Ectodermal cell (in vitro differentiated cells): ENCODE results near the gene PSMD14.

Experiments used
- H3K27ac ChIP-seq: 2 replicates; pipeline ENCODE4 v1.7.0; 2013; ENCODE audit warnings: mild to moderate bottlenecking, low read depth, low read length; ENCODE audit not compliant: insufficient read depth, poor library complexity, severe bottlenecking
- H3K27me3 ChIP-seq: 2 replicates; pipeline ENCODE4 v1.7.0; 2013; ENCODE audit warnings: mild to moderate bottlenecking, low read length; ENCODE audit not compliant: insufficient read depth, control insufficient read depth, poor library complexity, severe bottlenecking
- H3K36me3 ChIP-seq: one replicate; pipeline ENCODE4 v1.7.0; 2013; ENCODE audit warnings: low read length; ENCODE audit not compliant: control insufficient read depth, insufficient read depth
- H3K4me1 ChIP-seq: one replicate; pipeline ENCODE4 v1.7.0; 2013; ENCODE audit warnings: low read length; ENCODE audit not compliant: control insufficient read depth, insufficient read depth
- H3K4me3 ChIP-seq: 2 replicates; pipeline ENCODE4 v1.7.0; 2013; ENCODE audit warnings: low read depth, low read length, control low read depth; ENCODE audit not compliant: insufficient read depth
- H3K9me3 ChIP-seq: 2 replicates; pipeline ENCODE4 v1.7.0; 2013; ENCODE audit warnings: mild to moderate bottlenecking, low read length, moderate library complexity; ENCODE audit not compliant: control insufficient read depth
- WGBS, 2 experiments: methylation state at CpG; one replicate each; pipeline ENCODE4 v1.1.7; 2013; ENCODE audit warnings: missing lambda C conversion rate in 2 of 2; 5-methylcytosine and 5-hydroxymethylcytosine counted together

PSMD14 gene

GRCh38 chr2:161283926-161284325 lies 24.3 kb upstream of the PSMD14 start:
- no peaks in the 10 kb centered on the region for H3K36me3 ChIP-seq
- H3K9me3 ChIP-seq = no peaks in the 10 kb centered on the region
- WGBS, 2 experiments = 73 to 88% methylated on average over 1 of the region's 1 CpG
- no peaks in the 10 kb centered on the region for H3K4me1 ChIP-seq
- no peak overlapping the region for H3K27ac ChIP-seq
- no peaks in the 10 kb centered on the region for H3K27me3 ChIP-seq
- no peak overlapping the region for H3K4me3 ChIP-seq

- WGBS, 2 experiments = no CpG with 5 or more reads among the region's 1 CpG
- H3K27me3 ChIP-seq = no peaks in the 10 kb centered on the region
- peaks cover 7% of the 10 kb centered on the region for H3K4me1 ChIP-seq
These were observed 4.6 kb upstream of the PSMD14 start for GRCh38 chr2:161303535-161304050.

GRCh38 chr2:161306919-161307318 lies 1.3 kb upstream of the PSMD14 start:
- WGBS, 2 experiments = 73 to 91% methylated on average over 3 to 5 of the region's 6 CpGs
- H3K27ac ChIP-seq = no peak overlapping the region
- no peak overlapping the region for H3K4me3 ChIP-seq
- peaks cover 7% of the 10 kb centered on the region for H3K4me1 ChIP-seq
- H3K36me3 ChIP-seq = no peaks in the 10 kb centered on the region
- no peaks in the 10 kb centered on the region for H3K27me3 ChIP-seq
- no peaks in the 10 kb centered on the region for H3K9me3 ChIP-seq

More at GRCh38 chr2:161303535-161304050, 4.6 kb upstream of the PSMD14 start:
- no peak overlapping the region for H3K27ac ChIP-seq
- no peaks in the 10 kb centered on the region for H3K36me3 ChIP-seq
- no peak overlapping the region for H3K4me3 ChIP-seq
- H3K9me3 ChIP-seq = no peaks in the 10 kb centered on the region

- Histone ChIP-seq H3K36me3 (no peaks in the 10 kb centered on the region), H3K4me1 (peaks cover 7% of the 10 kb centered on the region), H3K4me3 (peak overlapping the region; percentile 61), H3K27me3 (no peaks in the 10 kb centered on the region), H3K27ac (peak overlapping the region; percentile 4), H3K9me3 (no peaks in the 10 kb centered on the region)
- WGBS, 2 experiments = 51 to 52% methylated on average over 6 of the region's 6 CpGs
These were observed 549 bp upstream of the PSMD14 start for GRCh38 chr2:161307676-161308075.

GRCh38 chr2:161312996-161313395 lies 4.8 kb downstream of the PSMD14 start:
- WGBS, 2 experiments = 88 to 100% methylated on average over 2 to 3 of the region's 3 CpGs
- no peak overlapping the region for H3K27ac ChIP-seq
- no peaks in the 10 kb centered on the region for H3K36me3 ChIP-seq
- H3K27me3 ChIP-seq = no peaks in the 10 kb centered on the region
- H3K4me3 ChIP-seq = no peak overlapping the region
- H3K9me3 ChIP-seq = no peaks in the 10 kb centered on the region
- H3K4me1 ChIP-seq = no peaks in the 10 kb centered on the region

GRCh38 chr2:161315380-161315779 lies 7.2 kb downstream of the PSMD14 start:
- no peak overlapping the region for H3K4me3 ChIP-seq
- no peaks in the 10 kb centered on the region for H3K27me3 ChIP-seq
- no peaks in the 10 kb centered on the region for H3K9me3 ChIP-seq
- H3K27ac ChIP-seq = no peak overlapping the region
- no peaks in the 10 kb centered on the region for H3K36me3 ChIP-seq
- no peaks in the 10 kb centered on the region for H3K4me1 ChIP-seq

GRCh38 chr2:161316701-161317100 lies 8.5 kb downstream of the PSMD14 start:
- Histone ChIP-seq H3K4me3 (no peak overlapping the region), H3K9me3 (no peaks in the 10 kb centered on the region), H3K36me3 (peaks cover 6% of the 10 kb centered on the region), H3K27ac (no peak overlapping the region), H3K4me1 (no peaks in the 10 kb centered on the region), H3K27me3 (no peaks in the 10 kb centered on the region)

GRCh38 chr2:161321944-161322648 lies 13.9 kb downstream of the PSMD14 start:
- Histone ChIP-seq H3K4me3 (no peak overlapping the region), H3K36me3 (peaks cover 8% of the 10 kb centered on the region), H3K27ac (no peak overlapping the region), H3K4me1 (no peaks in the 10 kb centered on the region), H3K27me3 (no peaks in the 10 kb centered on the region), H3K9me3 (no peaks in the 10 kb centered on the region)
- WGBS, 2 experiments = 83 to 87% methylated on average over 6 of the region's 6 CpGs

- H3K9me3 ChIP-seq = no peaks in the 10 kb centered on the region
- no peaks in the 10 kb centered on the region for H3K27me3 ChIP-seq
- H3K4me1 ChIP-seq = no peaks in the 10 kb centered on the region
- no peak overlapping the region for H3K4me3 ChIP-seq
- H3K36me3 ChIP-seq = peaks cover 8% of the 10 kb centered on the region
- H3K27ac ChIP-seq = no peak overlapping the region
These were observed 16.7 kb downstream of the PSMD14 start for GRCh38 chr2:161324876-161325275.

GRCh38 chr2:161327582-161327981 lies 19.4 kb downstream of the PSMD14 start:
- Histone ChIP-seq H3K4me3 (no peak overlapping the region), H3K4me1 (no peaks in the 10 kb centered on the region), H3K27me3 (no peaks in the 10 kb centered on the region), H3K36me3 (no peaks in the 10 kb centered on the region), H3K27ac (no peak overlapping the region), H3K9me3 (no peaks in the 10 kb centered on the region)
- WGBS, 2 experiments = 100% methylated on average over 1 of the region's 1 CpG
